GM19238 (cell line): ENCODE data around the gene OR6N1.

Source experiments
- DNase-seq: peaks from one replicate; pipeline ENCODE4 v3.0.0; 2011; ENCODE audit warnings: low spot score; ENCODE audit not compliant: insufficient read length

Gene OR6N1

DNA sequence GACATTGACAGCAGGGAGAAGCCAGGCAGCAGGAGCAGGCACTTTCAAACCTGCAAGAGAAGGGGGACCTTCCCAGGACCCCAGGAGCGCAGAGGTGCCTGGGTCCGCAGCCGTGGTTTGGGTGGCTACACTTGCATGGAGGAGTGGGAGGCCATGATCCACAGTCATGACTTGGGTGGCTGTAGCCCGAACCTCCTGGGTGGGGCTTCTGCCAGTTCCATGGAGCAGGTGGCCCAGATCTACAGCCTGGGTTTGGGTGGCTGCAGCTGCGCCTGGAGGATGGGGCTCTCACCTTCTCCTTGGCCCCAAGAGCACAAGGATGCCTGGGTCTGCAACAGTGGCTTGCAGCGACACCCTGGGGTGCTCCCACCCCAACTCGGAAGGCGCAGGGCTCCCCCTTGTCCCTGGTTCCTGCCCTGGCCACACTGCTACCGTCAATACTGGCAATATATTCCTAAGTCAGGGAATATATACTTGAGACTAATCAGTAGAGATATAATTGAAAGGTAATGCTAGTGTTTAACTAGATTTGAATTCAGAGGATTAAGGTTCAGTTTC, 19.8 kb downstream of the OR6N1 start:
- no peak for DNase-seq

DNA sequence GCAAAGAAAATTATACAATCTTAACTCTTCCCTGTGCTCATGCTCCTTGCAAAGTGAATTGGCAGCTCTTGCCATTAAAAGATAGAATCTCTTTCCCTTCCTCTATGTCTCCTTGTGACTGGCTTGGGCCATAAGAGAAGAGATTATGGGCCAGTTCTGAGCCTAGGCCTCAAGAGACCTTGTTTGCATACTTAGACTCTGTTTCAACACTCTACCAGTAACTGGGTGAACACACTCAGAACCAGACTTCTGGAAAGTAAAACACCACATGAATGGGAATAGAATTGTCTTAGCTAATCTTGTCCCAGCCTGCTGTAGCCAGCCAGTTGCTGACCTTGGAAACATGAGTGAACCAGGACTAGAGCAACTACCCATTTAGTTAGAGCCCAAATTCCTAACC, 36.1 kb downstream of the OR6N1 start:
- no peak for DNase-seq

DNA sequence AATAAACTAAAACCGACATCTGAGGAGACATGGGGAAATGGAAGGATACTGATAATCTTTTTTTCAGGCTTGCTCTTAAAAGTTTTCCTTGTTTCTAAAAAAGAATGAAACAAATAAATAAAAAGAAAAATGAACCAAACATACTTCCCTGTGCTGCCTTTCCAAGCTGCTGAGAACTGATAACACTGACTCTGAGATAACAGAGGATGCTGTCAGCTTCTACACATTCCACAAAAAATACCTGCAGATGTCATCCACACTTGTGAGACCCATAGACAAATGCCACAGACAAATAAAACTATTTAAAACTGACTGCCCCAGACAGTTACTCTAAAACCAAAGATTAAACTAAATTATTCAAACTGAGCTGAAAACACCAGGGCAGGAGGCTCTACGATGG, 39.5 kb downstream of the OR6N1 start:
- no peak for DNase-seq

- DNase-seq: no peak
Observed at GRCh38 chr1:158731707-158732106, 40.3 kb downstream of the OR6N1 start.

GRCh38 chr1:158730453-158730852, 41.5 kb downstream of the OR6N1 start:
- DNase-seq: no peak

DNA sequence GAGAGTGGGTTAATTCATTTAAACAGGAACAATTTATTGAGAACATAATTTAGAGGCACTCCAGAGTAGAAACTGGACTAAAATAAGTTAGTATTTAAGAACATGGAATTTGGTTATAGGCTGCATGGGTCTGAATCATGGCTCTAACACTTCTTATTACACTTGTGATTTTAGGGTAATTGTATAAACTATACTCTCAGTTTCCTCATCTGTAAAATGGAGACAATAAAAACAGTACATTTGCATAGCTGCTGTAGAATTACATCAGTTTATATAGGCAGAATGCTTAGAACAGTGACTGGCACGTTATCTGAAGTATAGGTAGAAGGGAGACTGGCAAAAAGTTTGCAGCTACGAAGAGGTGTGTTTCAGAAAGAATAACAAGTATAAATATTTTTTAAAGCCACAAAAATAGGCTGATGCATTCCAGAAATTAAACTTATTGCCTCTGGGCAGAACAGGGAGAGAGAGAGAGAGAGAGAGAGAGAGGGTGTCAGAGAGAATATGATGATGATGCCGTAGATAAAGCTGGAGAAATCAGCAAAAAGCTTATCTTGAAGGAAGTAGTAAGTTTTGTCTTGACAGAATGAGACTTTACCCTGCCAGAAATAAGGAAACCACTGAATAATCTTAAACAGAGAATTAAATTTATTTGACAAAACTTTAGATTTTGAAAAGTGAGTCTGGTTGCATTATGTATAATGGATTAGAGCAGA, 43.3 kb downstream of the OR6N1 start:
- DNase-seq: no peak

- no peak for DNase-seq
Observed at GRCh38 chr1:158724442-158724841, 47.6 kb downstream of the OR6N1 start.

- DNase-seq: no peak
Observed at GRCh38 chr1:158720620-158721019, 51.4 kb downstream of the OR6N1 start, which contains the start of gene OR6K3. Gene OR6K3, minus strand, starts transcription at chr1:158720720. Its CDS starts 2,605 bp downstream, at chr1:158718115.

DNA sequence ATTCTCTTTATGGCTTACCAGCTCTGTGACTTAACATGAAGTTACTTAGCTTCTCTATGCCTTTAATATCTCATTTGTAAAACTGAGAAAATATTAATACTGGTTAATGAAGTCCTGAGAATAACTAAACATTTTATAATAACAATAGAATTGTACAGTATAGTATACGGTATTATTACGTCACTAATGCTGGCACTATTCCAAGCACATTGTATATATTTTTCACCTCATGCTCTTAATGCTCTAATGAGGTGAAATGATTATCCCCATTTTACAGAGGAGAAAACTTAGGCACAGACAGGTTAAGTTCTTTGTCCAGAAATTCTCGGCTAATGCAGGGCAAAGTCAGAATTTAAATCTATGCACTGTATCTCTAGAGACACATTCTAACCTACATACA, 52.3 kb downstream of the OR6N1 start:
- DNase-seq: no peak

GRCh38 chr1:158717344-158717743, 54.7 kb downstream of the OR6N1 start:
- no peak for DNase-seq

GRCh38 chr1:158716335-158716734, 55.7 kb downstream of the OR6N1 start:
- no peak for DNase-seq

DNA sequence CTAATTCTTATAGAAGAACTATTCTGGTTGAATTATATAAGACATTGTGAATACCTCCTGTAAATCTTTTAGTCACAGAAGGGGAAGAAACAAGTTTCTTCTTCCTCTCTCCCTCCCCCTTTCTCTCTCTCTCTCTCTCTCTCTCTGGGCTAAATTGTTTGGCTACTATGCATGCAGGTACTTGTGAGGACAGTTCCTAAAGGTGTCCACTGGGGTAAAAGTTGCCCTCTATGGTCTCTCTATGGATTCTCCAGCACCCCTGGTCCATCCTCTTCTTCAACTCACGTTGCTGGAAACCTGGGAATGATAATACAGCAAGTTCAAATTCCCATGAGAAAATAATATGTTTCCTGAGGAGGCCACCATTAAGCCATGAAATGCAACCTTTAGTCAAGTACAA, 57.2 kb downstream of the OR6N1 start:
- DNase-seq: no peak
